Gastrocnemius medialis (tissue), 4 donors: ENCODE data around the gene SRD5A2.

ENCODE experiments used
- CTCF ChIP-seq, 5 experiments: fragments of 450-650 bp in 3 of 5; fragments of 200-600 bp in 2 of 5; sonication (generic) in 2 of 5; IDR thresholded peaks in 4 of 5; conservative IDR thresholded peaks in 1 of 5; 1 replicate in 4 of 5; 2 replicates in 1 of 5; pipeline ENCODE4 v1.5.1; 2016 to 2019; ENCODE audit warnings: antibody characterized with exemption in 5 of 5, mild to moderate bottlenecking in 3 of 5, moderate library complexity in 3 of 5
- POLR2A ChIP-seq, 2 donors: fragments of 450-650 bp; IDR thresholded peaks; one replicate each; pipeline ENCODE4 v1.6.1; 2017; ENCODE audit warnings: antibody characterized with exemption in 2 of 2, mild to moderate bottlenecking in 2 of 2, moderate library complexity in 2 of 2

GRCh38 chr2:31580321-31581117 lies at the start of gene SRD5A2:
- TF ChIP-seq CTCF (IDR thresholded peaks at IDR 0.05 in 4 of 5, conservative IDR thresholded peaks at IDR 0.05 in 1 of 5) (no peak), POLR2A (IDR thresholded peaks at IDR 0.05) (no peak)
